C4-2B (cell line): ENCODE results near the gene NPAS3.

Source experiments
- ZFX ChIP-seq: fragments of 450-650 bp; IDR thresholded peaks from 2 replicates; pipeline ENCODE4 v1.6.1; 2017
- TF ChIP-seq, protein P1 (sequence below): fragments of 450-650 bp; conservative IDR thresholded peaks from 2 replicates; pipeline ENCODE4 v1.5.1; 2017; ENCODE audit warnings: mild to moderate bottlenecking

DNA sequence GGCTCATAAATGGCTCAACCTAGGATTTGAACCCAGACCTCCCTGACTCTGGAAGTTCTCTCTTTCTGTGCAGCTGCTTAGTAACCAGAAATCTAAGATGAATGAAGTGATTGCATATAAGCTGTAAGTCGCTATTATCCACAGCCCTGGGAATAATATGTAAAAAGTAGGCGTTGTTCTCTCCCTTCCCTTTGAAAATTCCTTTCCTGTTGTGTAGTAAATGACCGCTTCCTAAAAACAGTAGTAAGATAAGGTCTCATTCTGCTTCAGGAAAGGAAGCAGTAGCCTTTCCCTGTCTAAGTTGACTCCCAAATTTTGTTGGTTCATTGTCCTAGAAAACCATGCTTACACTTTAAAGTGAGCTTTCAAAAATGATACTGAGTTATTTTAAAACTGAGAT is 593.9 kb downstream of the NPAS3 start:
- TF ChIP-seq, protein P1, sequence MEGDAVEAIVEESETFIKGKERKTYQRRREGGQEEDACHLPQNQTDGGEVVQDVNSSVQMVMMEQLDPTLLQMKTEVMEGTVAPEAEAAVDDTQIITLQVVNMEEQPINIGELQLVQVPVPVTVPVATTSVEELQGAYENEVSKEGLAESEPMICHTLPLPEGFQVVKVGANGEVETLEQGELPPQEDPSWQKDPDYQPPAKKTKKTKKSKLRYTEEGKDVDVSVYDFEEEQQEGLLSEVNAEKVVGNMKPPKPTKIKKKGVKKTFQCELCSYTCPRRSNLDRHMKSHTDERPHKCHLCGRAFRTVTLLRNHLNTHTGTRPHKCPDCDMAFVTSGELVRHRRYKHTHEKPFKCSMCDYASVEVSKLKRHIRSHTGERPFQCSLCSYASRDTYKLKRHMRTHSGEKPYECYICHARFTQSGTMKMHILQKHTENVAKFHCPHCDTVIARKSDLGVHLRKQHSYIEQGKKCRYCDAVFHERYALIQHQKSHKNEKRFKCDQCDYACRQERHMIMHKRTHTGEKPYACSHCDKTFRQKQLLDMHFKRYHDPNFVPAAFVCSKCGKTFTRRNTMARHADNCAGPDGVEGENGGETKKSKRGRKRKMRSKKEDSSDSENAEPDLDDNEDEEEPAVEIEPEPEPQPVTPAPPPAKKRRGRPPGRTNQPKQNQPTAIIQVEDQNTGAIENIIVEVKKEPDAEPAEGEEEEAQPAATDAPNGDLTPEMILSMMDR: no peak
- no peak for TF ChIP-seq ZFX
